Panc1 (cell line): ENCODE data around the gene CCND1. TPM values are rescaled to one million over a fixed set of nuclear protein-coding genes. Genes with fewer than 3 reads are reported as not detected.

Experiments
- ATAC-seq: fragments of 200-7000 bp; cut with Tn5 transposase; 2 replicates; pipeline ENCODE4 v1.9.1; 2020; ENCODE audit warnings: mild to moderate bottlenecking, moderate library complexity
- BruUV-seq: library from RNA; stranded (reverse); fragments of 400-500 nt; replicated peaks from 2 replicates; lab custom pipeline; 2021; lab: Mats Ljungman, UMichigan
- CTCF ChIA-PET: fragments of 300-600 bp; sonication (Branson Sonifier 250); formaldehyde crosslinking; loops from one replicate; lab custom pipeline; 2022; ENCODE audit warnings: antibody characterized with exemption; lab: Charles Lee
- POLR2A ChIA-PET: fragments of 300-600 bp; sonication (Branson Sonifier 250); formaldehyde crosslinking; loops from one replicate; lab custom pipeline; 2022; ENCODE audit warnings: antibody characterized with exemption; lab: Charles Lee
- DNase-seq: peaks from one replicate; pipeline ENCODE4 v3.0.0-alpha.2; 2010; ENCODE audit warnings: low read depth, low spot score
- H3K27ac ChIP-seq: 2 replicates; pipeline ENCODE4 v1.5.1; 2011; ENCODE audit warnings: mild to moderate bottlenecking, low read length, inconsistent platforms
- H3K27me3 ChIP-seq: fragments of 200-500 bp; sonication (Bioruptor generic); 2 replicates; pipeline ENCODE4 v1.6.0; 2014; ENCODE audit warnings: low read length, inconsistent platforms; ENCODE audit not compliant: control insufficient read depth, insufficient read depth
- H3K36me3 ChIP-seq: fragments of 200-500 bp; sonication (Bioruptor generic); 2 replicates; pipeline ENCODE4 v1.5.1; 2014; ENCODE audit warnings: inconsistent platforms, mild to moderate bottlenecking, low read length, moderate library complexity; ENCODE audit not compliant: control insufficient read depth, insufficient read depth
- H3K4me1 ChIP-seq: 2 replicates; pipeline ENCODE4 v1.5.1; 2011; ENCODE audit warnings: inconsistent platforms, mild to moderate bottlenecking, low read length, moderate library complexity; ENCODE audit not compliant: control insufficient read depth, insufficient read depth
- H3K4me3 ChIP-seq, 2 experiments: 2 replicates each; pipeline ENCODE4 v1.5.1; 2011 to 2012; ENCODE audit warnings: low read depth in 2 of 2, low read length in 2 of 2, mild to moderate bottlenecking in 2 of 2, inconsistent platforms in 1 of 2, moderate library complexity in 1 of 2
- H3K9me3 ChIP-seq: fragments of 200-500 bp; sonication (Bioruptor generic); 2 replicates; pipeline ENCODE4 v1.5.1; 2014; ENCODE audit warnings: low read depth, mild to moderate bottlenecking, inconsistent platforms, low read length, moderate library complexity; ENCODE audit not compliant: control insufficient read depth, insufficient read depth
- CTCF ChIP-seq: fragments of 450-650 bp; IDR thresholded peaks from 2 replicates; pipeline ENCODE4 v1.5.1; 2017; ENCODE audit warnings: mild to moderate bottlenecking
- POLR2AphosphoS5 ChIP-seq: IDR thresholded peaks from 2 replicates; pipeline ENCODE4 v1.6.1; 2012; ENCODE audit warnings: mild to moderate bottlenecking, low read depth, low read length, moderate library complexity
- REST ChIP-seq, 2 experiments: IDR thresholded peaks; 2 replicates each; pipeline ENCODE4 v1.6.1; 2011 to 2012; ENCODE audit warnings: low read depth in 2 of 2, control low read depth in 1 of 2, low read length in 1 of 2, mild to moderate bottlenecking in 1 of 2, moderate library complexity in 1 of 2; ENCODE audit not compliant: insufficient read depth in 1 of 2
- SIN3A ChIP-seq: IDR thresholded peaks from 2 replicates; pipeline ENCODE4 v1.6.1; 2012; ENCODE audit warnings: low read depth, mild to moderate bottlenecking, low read length, moderate library complexity, borderline replicate concordance; ENCODE audit not compliant: insufficient read depth
- TCF7L2 ChIP-seq: IDR thresholded peaks from 2 replicates; pipeline ENCODE4 v1.6.1; 2011; ENCODE audit warnings: mild to moderate bottlenecking, low read depth, low read length, inconsistent platforms
- in situ Hi-C: cut with HindIII; loops from 2 replicates; pipeline ENCODE4 v1.10.0; 2016; ENCODE audit warnings: low sequenced_read_pairs, low pct_unique_long_range_greater_than_20kb
- intact Hi-C: fragments of 100-400 bp; cut with micrococcal nuclease; formaldehyde crosslinking; loops from one replicate; pipeline ENCODE4 v1.10.0; 2022; ENCODE audit not compliant: unreplicated experiment
- total RNA-seq: library from RNA; stranded (reverse); gene quantifications from one replicate; pipeline ENCODE4 v1.2.1, GENCODE V29; 2021; ENCODE audit not compliant: unreplicated experiment

Gene CCND1
- total RNA-seq, 1 experiment from 2014 or later, result 259 TPM

GRCh38 chr11:69667619-69668604 is 27.0 kb downstream of the CCND1 start:
- DNase-seq (no peak), ATAC-seq (no peak)
- Histone ChIP-seq H3K27ac (no peak overlapping the region), H3K36me3 (0 out of 2 replicates have a peak, but pooled peaks cover 4% of the 10 kb centered on the region), H3K27me3 (no peaks in the 10 kb centered on the region), H3K4me1 (peaks cover 9% of the 10 kb centered on the region), H3K9me3 (no peaks in the 10 kb centered on the region), H3K4me3 (no peak overlapping the region)
- ChIA-PET POLR2A (interaction anchor here (0.6 kb wide), 1 partner anchor 8 kb away, joined by 10 read pairs; no protein-coding TSS in a partner anchor), CTCF (interaction anchor here (0.5 kb wide), 1 partner anchor 864 kb away, joined by 3 read pairs; no protein-coding TSS in a partner anchor)
- BruUV-seq, result TSS peak; percentile 1
- intact Hi-C loops, result no loop called here
- TF ChIP-seq POLR2AphosphoS5 (no peak), TCF7L2 (no peak), CTCF (no peak), REST (IDR thresholded peaks at IDR 0.05; ENCODE audit: insufficient read depth in 1 of 2, low read depth in 2 of 2, low read length in 1 of 2) (no peak), SIN3A (no peak)
- in situ Hi-C loops, result no loop called here

GRCh38 chr11:69669486-69669885 is 28.5 kb downstream of the CCND1 start:
- H3K36me3 ChIP-seq, result peaks cover 4% of the 10 kb centered on the region; the same call in 1 of the 2 replicates
- ChIA-PET POLR2A (interaction anchor here (0.6 kb wide), 1 partner anchor 560 kb away, joined by 4 read pairs; no protein-coding TSS in a partner anchor), CTCF (interaction anchor here (1.1 kb wide), 1 partner anchor 13 kb away, joined by 3 read pairs; no protein-coding TSS in a partner anchor)
- no peak for ATAC-seq
- in situ Hi-C loops, result no loop called here
- intact Hi-C loops, result no loop called here
- DNase-seq, result no peak
- TF ChIP-seq CTCF (no peak), TCF7L2 (0 out of 2 replicates have a peak, but pooled peaks have one; percentile 12)
- peaks cover 13% of the 10 kb centered on the region for H3K4me1 ChIP-seq
- H3K4me3 ChIP-seq, result no peak overlapping the region
- H3K27ac ChIP-seq, result no peak overlapping the region; the same call in 1 of the 2 replicates
- BruUV-seq, result no TSS peak
- no peaks in the 10 kb centered on the region for H3K9me3 ChIP-seq
- no peaks in the 10 kb centered on the region for H3K27me3 ChIP-seq
